Panc1 (cell line): ENCODE data around the gene PLCL1. TPM values are rescaled to one million over a fixed set of nuclear protein-coding genes. Genes with fewer than 3 reads are reported as not detected.

Source experiments
- ATAC-seq: fragments of 200-7000 bp; cut with Tn5 transposase; 2 replicates; pipeline ENCODE4 v1.9.1; 2020; ENCODE audit warnings: mild to moderate bottlenecking, moderate library complexity
- BruUV-seq: library from RNA; stranded (reverse); fragments of 400-500 nt; replicated peaks from 2 replicates; lab custom pipeline; 2021; lab: Mats Ljungman, UMichigan
- CTCF ChIA-PET: fragments of 300-600 bp; sonication (Branson Sonifier 250); formaldehyde crosslinking; loops from one replicate; lab custom pipeline; 2022; ENCODE audit warnings: antibody characterized with exemption; lab: Charles Lee
- POLR2A ChIA-PET: fragments of 300-600 bp; sonication (Branson Sonifier 250); formaldehyde crosslinking; loops from one replicate; lab custom pipeline; 2022; ENCODE audit warnings: antibody characterized with exemption; lab: Charles Lee
- DNase-seq: peaks from one replicate; pipeline ENCODE4 v3.0.0-alpha.2; 2010; ENCODE audit warnings: low read depth, low spot score
- H3K27ac ChIP-seq: 2 replicates; pipeline ENCODE4 v1.5.1; 2011; ENCODE audit warnings: mild to moderate bottlenecking, low read length, inconsistent platforms
- H3K27me3 ChIP-seq: fragments of 200-500 bp; sonication (Bioruptor generic); 2 replicates; pipeline ENCODE4 v1.6.0; 2014; ENCODE audit warnings: low read length, inconsistent platforms; ENCODE audit not compliant: control insufficient read depth, insufficient read depth
- H3K36me3 ChIP-seq: fragments of 200-500 bp; sonication (Bioruptor generic); 2 replicates; pipeline ENCODE4 v1.5.1; 2014; ENCODE audit warnings: inconsistent platforms, mild to moderate bottlenecking, low read length, moderate library complexity; ENCODE audit not compliant: control insufficient read depth, insufficient read depth
- H3K4me1 ChIP-seq: 2 replicates; pipeline ENCODE4 v1.5.1; 2011; ENCODE audit warnings: inconsistent platforms, mild to moderate bottlenecking, low read length, moderate library complexity; ENCODE audit not compliant: control insufficient read depth, insufficient read depth
- H3K4me3 ChIP-seq, 2 experiments: 2 replicates each; pipeline ENCODE4 v1.5.1; 2011 to 2012; ENCODE audit warnings: low read depth in 2 of 2, low read length in 2 of 2, mild to moderate bottlenecking in 2 of 2, inconsistent platforms in 1 of 2, moderate library complexity in 1 of 2
- H3K9me3 ChIP-seq: fragments of 200-500 bp; sonication (Bioruptor generic); 2 replicates; pipeline ENCODE4 v1.5.1; 2014; ENCODE audit warnings: low read depth, mild to moderate bottlenecking, inconsistent platforms, low read length, moderate library complexity; ENCODE audit not compliant: control insufficient read depth, insufficient read depth
- CTCF ChIP-seq: fragments of 450-650 bp; IDR thresholded peaks from 2 replicates; pipeline ENCODE4 v1.5.1; 2017; ENCODE audit warnings: mild to moderate bottlenecking
- POLR2AphosphoS5 ChIP-seq: IDR thresholded peaks from 2 replicates; pipeline ENCODE4 v1.6.1; 2012; ENCODE audit warnings: mild to moderate bottlenecking, low read depth, low read length, moderate library complexity
- REST ChIP-seq, 2 experiments: IDR thresholded peaks; 2 replicates each; pipeline ENCODE4 v1.6.1; 2011 to 2012; ENCODE audit warnings: low read depth in 2 of 2, control low read depth in 1 of 2, low read length in 1 of 2, mild to moderate bottlenecking in 1 of 2, moderate library complexity in 1 of 2; ENCODE audit not compliant: insufficient read depth in 1 of 2
- SIN3A ChIP-seq: IDR thresholded peaks from 2 replicates; pipeline ENCODE4 v1.6.1; 2012; ENCODE audit warnings: low read depth, mild to moderate bottlenecking, low read length, moderate library complexity, borderline replicate concordance; ENCODE audit not compliant: insufficient read depth
- TCF7L2 ChIP-seq: IDR thresholded peaks from 2 replicates; pipeline ENCODE4 v1.6.1; 2011; ENCODE audit warnings: mild to moderate bottlenecking, low read depth, low read length, inconsistent platforms
- in situ Hi-C: cut with HindIII; loops from 2 replicates; pipeline ENCODE4 v1.10.0; 2016; ENCODE audit warnings: low sequenced_read_pairs, low pct_unique_long_range_greater_than_20kb
- intact Hi-C: fragments of 100-400 bp; cut with micrococcal nuclease; formaldehyde crosslinking; loops from one replicate; pipeline ENCODE4 v1.10.0; 2022; ENCODE audit not compliant: unreplicated experiment
- total RNA-seq: library from RNA; stranded (reverse); gene quantifications from one replicate; pipeline ENCODE4 v1.2.1, GENCODE V29; 2021; ENCODE audit not compliant: unreplicated experiment

Gene PLCL1
- total RNA-seq, 1 experiment from 2014 or later, result not detected

- ATAC-seq, result no peak
- Histone ChIP-seq H3K4me1 (no peaks in the 10 kb centered on the region), H3K36me3 (no peaks in the 10 kb centered on the region), H3K27me3 (no peaks in the 10 kb centered on the region), H3K27ac (no peak overlapping the region), H3K4me3 (no peak overlapping the region), H3K9me3 (no peaks in the 10 kb centered on the region)
- DNase-seq, result no peak
- POLR2A ChIA-PET, result interaction anchor here (0.8 kb wide), 1 partner anchor 19 kb away, joined by 3 read pairs; no protein-coding TSS in a partner anchor
- TF ChIP-seq REST (IDR thresholded peaks at IDR 0.05; ENCODE audit: insufficient read depth in 1 of 2, low read depth in 2 of 2, low read length in 1 of 2) (no peak), TCF7L2 (no peak), POLR2AphosphoS5 (no peak), SIN3A (no peak), CTCF (no peak)
- intact Hi-C loops, result no loop called here
- BruUV-seq, result no TSS peak
- in situ Hi-C loops, result no loop called here
- CTCF ChIA-PET, result no interaction called here
Observed at GRCh38 chr2:197959383-197959782, 155.0 kb downstream of the PLCL1 start.

GRCh38 chr2:197960786-197961185 is 156.4 kb downstream of the PLCL1 start:
- no peaks in the 10 kb centered on the region for H3K4me1 ChIP-seq

More at GRCh38 chr2:197960786-197961185, 156.4 kb downstream of the PLCL1 start:
- in situ Hi-C loops, result no loop called here
- H3K36me3 ChIP-seq, result no peaks in the 10 kb centered on the region
- H3K4me3 ChIP-seq, result no peak overlapping the region
- no peak overlapping the region for H3K27ac ChIP-seq
- CTCF ChIA-PET, result no interaction called here
- H3K9me3 ChIP-seq, result no peaks in the 10 kb centered on the region
- BruUV-seq, result no TSS peak
- POLR2A ChIA-PET, result no interaction called here
- intact Hi-C loops, result no loop called here
- H3K27me3 ChIP-seq, result no peaks in the 10 kb centered on the region
- no peak for DNase-seq
- TF ChIP-seq SIN3A, result no peak
- TF ChIP-seq TCF7L2, result no peak
- TF ChIP-seq CTCF, result no peak
- TF ChIP-seq POLR2AphosphoS5, result no peak
- TF ChIP-seq REST (IDR thresholded peaks at IDR 0.05; ENCODE audit: insufficient read depth in 1 of 2, low read depth in 2 of 2, low read length in 1 of 2), result no peak
- ATAC-seq, result no peak
